ENCODE results near the gene PPP1R3E. TPM values are rescaled to one million over a fixed set of nuclear protein-coding genes. Genes with fewer than 3 reads are reported as not detected.

The PPP1R3E gene
- total RNA-seq, 1 donor from 2014 or later, result 8.9 TPM

DNA sequence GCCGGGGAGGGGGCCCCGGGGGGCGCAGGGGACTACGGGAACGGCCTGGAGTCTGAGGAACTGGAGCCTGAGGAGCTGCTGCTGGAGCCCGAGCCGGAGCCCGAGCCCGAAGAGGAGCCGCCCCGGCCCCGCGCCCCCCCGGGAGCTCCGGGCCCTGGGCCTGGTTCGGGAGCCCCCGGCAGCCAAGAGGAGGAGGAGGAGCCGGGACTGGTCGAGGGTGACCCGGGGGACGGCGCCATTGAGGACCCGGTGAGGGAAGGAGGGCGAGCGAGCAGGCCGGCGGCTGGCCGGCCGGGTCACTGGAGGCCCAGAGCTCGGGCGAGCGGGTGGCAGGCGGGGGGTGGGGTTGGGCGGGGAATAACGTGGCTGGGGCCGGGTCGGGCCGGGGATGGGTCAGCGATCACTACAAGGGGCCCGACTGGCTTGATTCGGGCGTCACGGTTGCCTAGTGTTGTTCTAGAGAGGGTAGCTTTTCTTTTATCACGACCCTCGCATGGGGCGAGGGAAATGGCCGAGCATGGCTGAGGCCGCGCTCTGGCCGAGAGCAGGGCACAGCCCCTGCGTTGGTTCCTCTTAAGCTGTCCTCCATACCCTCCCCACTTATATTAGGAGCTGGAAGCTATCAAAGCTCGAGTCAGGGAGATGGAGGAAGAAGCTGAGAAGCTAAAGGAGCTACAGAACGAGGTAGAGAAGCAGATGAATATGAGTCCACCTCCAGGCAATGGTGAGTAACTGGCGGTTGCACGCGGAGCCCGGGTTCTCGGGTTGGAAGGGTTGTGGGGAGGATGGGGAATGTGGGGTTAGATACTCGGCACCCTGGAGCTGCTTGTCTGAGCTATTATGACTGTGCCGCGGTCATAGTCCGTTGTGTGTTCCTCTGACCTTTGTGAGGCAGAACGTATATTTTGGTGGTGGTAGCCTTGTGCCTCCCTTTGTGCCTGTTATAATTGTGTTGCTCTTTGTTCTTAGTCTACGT is 19.2 kb upstream of the PPP1R3E start:
- Mint-ChIP-seq H3K9me3 (ENCODE audit: low read depth) (no peaks in the 10 kb centered on the region), H3K27ac (peak overlapping the region; percentile 99), H3K4me1 (ENCODE audit: low read depth) (peaks cover 21% of the 10 kb centered on the region), H3K4me3 (ENCODE audit: low read depth) (peak overlapping the region; percentile 98), H3K36me3 (ENCODE audit: insufficient read depth) (peaks cover 23% of the 10 kb centered on the region), H3K27me3 (no peaks in the 10 kb centered on the region)
- peak; percentile 34 for DNase-seq (ENCODE audit: low spot score, unreplicated experiment)
- TF ChIP-seq, protein P1, sequence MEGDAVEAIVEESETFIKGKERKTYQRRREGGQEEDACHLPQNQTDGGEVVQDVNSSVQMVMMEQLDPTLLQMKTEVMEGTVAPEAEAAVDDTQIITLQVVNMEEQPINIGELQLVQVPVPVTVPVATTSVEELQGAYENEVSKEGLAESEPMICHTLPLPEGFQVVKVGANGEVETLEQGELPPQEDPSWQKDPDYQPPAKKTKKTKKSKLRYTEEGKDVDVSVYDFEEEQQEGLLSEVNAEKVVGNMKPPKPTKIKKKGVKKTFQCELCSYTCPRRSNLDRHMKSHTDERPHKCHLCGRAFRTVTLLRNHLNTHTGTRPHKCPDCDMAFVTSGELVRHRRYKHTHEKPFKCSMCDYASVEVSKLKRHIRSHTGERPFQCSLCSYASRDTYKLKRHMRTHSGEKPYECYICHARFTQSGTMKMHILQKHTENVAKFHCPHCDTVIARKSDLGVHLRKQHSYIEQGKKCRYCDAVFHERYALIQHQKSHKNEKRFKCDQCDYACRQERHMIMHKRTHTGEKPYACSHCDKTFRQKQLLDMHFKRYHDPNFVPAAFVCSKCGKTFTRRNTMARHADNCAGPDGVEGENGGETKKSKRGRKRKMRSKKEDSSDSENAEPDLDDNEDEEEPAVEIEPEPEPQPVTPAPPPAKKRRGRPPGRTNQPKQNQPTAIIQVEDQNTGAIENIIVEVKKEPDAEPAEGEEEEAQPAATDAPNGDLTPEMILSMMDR (IDR thresholded peaks at IDR 0.05; ENCODE audit: unreplicated experiment), result no peak

DNA sequence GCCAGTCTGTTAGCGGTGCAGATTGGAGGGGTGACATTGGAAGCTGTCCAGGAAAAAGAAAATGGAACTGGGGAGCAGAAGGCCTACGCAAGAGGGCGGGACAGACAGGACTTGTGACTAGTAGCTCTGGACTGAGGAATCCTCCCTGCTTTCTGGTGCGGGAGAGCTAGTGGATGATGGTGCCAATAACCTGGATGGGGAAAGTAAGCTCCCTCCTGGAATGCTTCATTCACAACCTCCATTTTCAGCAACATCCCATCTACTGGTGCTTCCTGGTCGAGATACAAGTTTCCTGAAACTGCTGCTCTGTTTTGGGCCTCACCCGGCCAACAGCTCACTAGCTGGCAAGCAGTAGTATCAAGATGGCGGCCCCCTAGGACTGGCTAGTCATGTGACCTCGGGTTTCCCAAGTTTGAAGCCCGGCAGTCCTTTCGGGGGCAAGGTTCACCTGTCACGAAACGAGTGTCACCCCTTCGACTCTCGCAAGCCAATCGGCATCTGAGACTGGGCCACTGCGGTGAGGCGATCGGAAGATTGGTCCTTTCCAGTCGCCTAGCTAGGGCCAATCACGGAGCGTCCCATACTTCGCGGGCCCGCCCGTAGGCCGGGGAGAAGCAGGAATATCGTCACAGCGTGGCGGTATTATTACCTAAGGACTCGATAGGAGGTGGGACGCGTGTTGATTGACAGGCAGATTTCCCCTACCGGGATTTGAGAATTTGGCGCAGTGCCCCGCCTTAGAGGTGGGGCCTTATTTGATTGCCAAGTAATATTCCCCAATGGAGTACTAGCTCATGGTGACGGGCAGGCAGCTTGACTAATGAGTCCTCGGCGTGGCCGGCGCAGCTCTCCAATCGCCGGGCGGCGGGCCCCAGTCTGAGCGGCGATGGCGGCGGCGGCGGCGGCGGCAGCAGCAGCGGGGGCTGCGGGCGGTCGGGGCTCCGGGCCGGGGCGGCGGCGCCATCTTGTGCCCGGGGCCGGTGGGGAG is 18.2 kb upstream of the PPP1R3E start, which contains the start of gene PABPN1:
TSS of gene PABPN1 (plus strand) at position 874 of the 988 bp plus-strand sequence. CDS start at position 887, 13 bp downstream.
- H3K9me3 Mint-ChIP-seq (ENCODE audit: low read depth), result no peaks in the 10 kb centered on the region
- peaks cover 21% of the 10 kb centered on the region for H3K4me1 Mint-ChIP-seq (ENCODE audit: low read depth)
- peak within 1 kb of the TSS; percentile 98 for H3K4me3 Mint-ChIP-seq (ENCODE audit: low read depth)
- peak; percentile 95 for DNase-seq (ENCODE audit: low spot score, unreplicated experiment)
- TF ChIP-seq, protein P1 (IDR thresholded peaks at IDR 0.05; ENCODE audit: unreplicated experiment), result no peak
- H3K36me3 Mint-ChIP-seq (ENCODE audit: insufficient read depth), result peaks cover 23% of the 10 kb centered on the region
- H3K27ac Mint-ChIP-seq, result peak within 1 kb of the TSS; percentile 99
- no peaks in the 10 kb centered on the region for H3K27me3 Mint-ChIP-seq

DNA sequence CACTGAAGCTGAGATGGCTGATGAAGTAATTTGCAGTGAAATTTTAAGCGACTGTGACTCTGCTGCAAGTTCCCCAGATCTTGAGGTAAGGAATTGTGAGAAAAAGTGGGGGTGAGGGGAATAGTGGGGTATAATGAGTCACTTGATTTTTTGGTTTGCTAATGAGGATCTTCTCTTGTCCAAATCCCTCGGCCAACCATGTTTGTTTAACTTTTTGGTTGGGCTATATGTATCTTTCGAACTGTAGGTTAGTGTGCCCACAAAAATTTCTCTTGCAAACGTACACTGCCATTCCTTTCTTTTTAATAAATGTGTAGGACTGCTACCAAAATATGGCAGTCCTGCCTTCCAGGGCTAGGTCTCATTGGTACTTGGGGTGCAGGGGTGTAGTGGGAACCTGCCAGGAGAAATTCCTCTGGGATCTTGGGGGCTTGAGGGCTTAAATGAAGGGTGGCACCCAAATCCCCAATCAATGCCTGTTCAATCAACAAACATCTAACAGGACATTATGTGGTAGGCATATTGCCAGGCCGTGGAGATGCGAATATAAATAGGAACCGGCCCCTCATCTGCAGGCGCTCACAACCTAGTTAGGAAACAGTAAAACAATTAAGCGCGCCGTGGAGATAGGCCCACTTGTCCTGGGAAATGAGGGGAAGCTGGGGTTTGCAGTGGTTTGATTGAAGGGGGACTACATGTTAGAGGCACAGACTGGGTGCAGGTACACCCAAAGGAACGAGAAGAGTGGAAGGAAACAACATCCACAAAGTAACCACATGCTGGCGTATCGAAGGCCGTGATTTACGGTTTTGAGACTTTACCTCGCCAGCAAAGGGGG is 17.3 kb upstream of the PPP1R3E start:
- Mint-ChIP-seq H3K27ac (peak overlapping the region; percentile 98), H3K4me3 (ENCODE audit: low read depth) (peak overlapping the region; percentile 80), H3K36me3 (ENCODE audit: insufficient read depth) (peaks cover 22% of the 10 kb centered on the region), H3K27me3 (no peaks in the 10 kb centered on the region), H3K9me3 (ENCODE audit: low read depth) (no peaks in the 10 kb centered on the region), H3K4me1 (ENCODE audit: low read depth) (peaks cover 21% of the 10 kb centered on the region)
- TF ChIP-seq, protein P1 (IDR thresholded peaks at IDR 0.05; ENCODE audit: unreplicated experiment), result no peak
- DNase-seq (ENCODE audit: low spot score, unreplicated experiment), result no peak

DNA sequence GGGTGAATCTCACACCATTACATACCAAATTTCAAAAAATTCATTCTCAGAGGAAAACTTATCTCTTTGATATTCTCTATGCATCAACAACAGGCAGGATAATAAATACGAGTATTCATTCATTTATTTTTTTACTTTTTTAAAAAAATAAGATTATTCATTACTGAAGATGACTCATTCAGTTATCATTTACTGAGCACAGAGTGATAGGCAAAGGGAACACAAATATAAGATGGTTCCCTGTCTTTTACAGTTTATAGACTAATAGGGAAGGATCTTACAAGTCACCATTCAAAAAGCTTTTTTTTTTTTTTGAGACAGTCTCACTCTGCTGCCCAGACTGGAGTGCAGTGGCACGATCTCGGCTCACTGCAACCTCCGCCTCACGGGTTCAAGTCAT is 13.6 kb upstream of the PPP1R3E start:
- Mint-ChIP-seq H3K36me3 (ENCODE audit: insufficient read depth) (peaks cover 11% of the 10 kb centered on the region), H3K4me1 (ENCODE audit: low read depth) (peaks cover 5% of the 10 kb centered on the region), H3K27ac (no peak overlapping the region), H3K9me3 (ENCODE audit: low read depth) (no peaks in the 10 kb centered on the region), H3K4me3 (ENCODE audit: low read depth) (no peak overlapping the region), H3K27me3 (no peaks in the 10 kb centered on the region)
- TF ChIP-seq, protein P1 (IDR thresholded peaks at IDR 0.05; ENCODE audit: unreplicated experiment), result no peak
- no peak for DNase-seq (ENCODE audit: low spot score, unreplicated experiment)
